IMR-90 (cell line): Measurements from ENCODE around the gene TBC1D16. TPM values are rescaled to one million over a fixed set of nuclear protein-coding genes. Genes with fewer than 3 reads are reported as not detected.
A peak's percentile ranks its signal among the peaks of the same experiment; 100 is the strongest.

Source experiments
- ATAC-seq: fragments of 200-7000 bp; cut with Tn5 transposase; 2 replicates; pipeline ENCODE4 v1.9.1; 2020; ENCODE audit warnings: low read depth, mild to moderate bottlenecking, moderate library complexity
- BruUV-seq: library from RNA; stranded (reverse); fragments of 400-500 nt; replicated peaks from 2 replicates; lab custom pipeline; 2021; lab: Mats Ljungman, UMichigan
- CTCF ChIA-PET: fragments of 300-600 bp; formaldehyde crosslinking; extraction: SDS; loops from one replicate; lab custom pipeline; 2021; ENCODE audit warnings: antibody characterized with exemption; lab: Yijun Ruan, JAX
- POLR2A ChIA-PET: fragments of 300-600 bp; sonication (Branson Sonifier 250); formaldehyde crosslinking; loops from one replicate; lab custom pipeline; 2022; ENCODE audit warnings: antibody characterized with exemption; ENCODE audit not compliant: unreplicated experiment; lab: Charles Lee
- DNase-seq: peaks from one replicate; pipeline ENCODE4 v3.0.0; 2013
- H2AFZ ChIP-seq: replicated peaks from 2 replicates; pipeline ENCODE3; 2013; ENCODE audit warnings: low read length, mild to moderate bottlenecking; ENCODE audit not compliant: poor library complexity
- H2AK5ac ChIP-seq: 2 replicates; pipeline ENCODE4 v1.6.1; 2013; ENCODE audit warnings: low read depth, low read length, inconsistent platforms
- H2AK9ac ChIP-seq: replicated peaks from 2 replicates; pipeline ENCODE3; 2013; ENCODE audit warnings: mild to moderate bottlenecking, low read depth, low read length, moderate library complexity; ENCODE audit not compliant: poor library complexity
- H2BK120ac ChIP-seq: 2 replicates; pipeline ENCODE4 v1.6.1; 2013; ENCODE audit warnings: low read depth, low read length, inconsistent platforms
- H2BK15ac ChIP-seq: 3 replicates; pipeline ENCODE4 v1.6.1; 2013; ENCODE audit warnings: low read depth, low read length, inconsistent platforms
- H2BK20ac ChIP-seq: 2 replicates; pipeline ENCODE4 v1.6.1; 2013; ENCODE audit warnings: low read depth, mild to moderate bottlenecking, inconsistent platforms, low read length, moderate library complexity
- H2BK5ac ChIP-seq: 2 replicates; pipeline ENCODE4 v1.6.1; 2013; ENCODE audit warnings: mild to moderate bottlenecking, low read depth, low read length, inconsistent platforms; ENCODE audit not compliant: poor library complexity, severe bottlenecking
- H3K14ac ChIP-seq: replicated peaks from 2 replicates; pipeline ENCODE4 v1.6.1; 2013; ENCODE audit warnings: low read depth, low read length, inconsistent platforms
- H3K18ac ChIP-seq: 2 replicates; pipeline ENCODE4 v1.6.1; 2013; ENCODE audit warnings: low read depth, low read length, control low read depth
- H3K23ac ChIP-seq: 2 replicates; pipeline ENCODE4 v1.6.1; 2013; ENCODE audit warnings: low read depth, low read length, inconsistent platforms
- H3K27ac ChIP-seq: 2 replicates; pipeline ENCODE4 v1.5.1; 2013; ENCODE audit warnings: mild to moderate bottlenecking, control low read depth, low read length; ENCODE audit not compliant: insufficient read depth
- H3K27me3 ChIP-seq: 2 replicates; pipeline ENCODE4 v1.6.1; 2013; ENCODE audit warnings: low read length; ENCODE audit not compliant: control insufficient read depth, insufficient read depth
- H3K36me3 ChIP-seq: 2 replicates; pipeline ENCODE4 v1.6.1; 2013; ENCODE audit warnings: low read length, mixed read lengths; ENCODE audit not compliant: control insufficient read depth, insufficient read depth
- H3K4ac ChIP-seq: 2 replicates; pipeline ENCODE4 v1.6.1; 2013; ENCODE audit warnings: low read depth, low read length, inconsistent platforms
- H3K4me1 ChIP-seq: 2 replicates; pipeline ENCODE4 v1.6.1; 2013; ENCODE audit warnings: low read length, mixed read lengths; ENCODE audit not compliant: control insufficient read depth, insufficient read depth
- H3K4me2 ChIP-seq: 2 replicates; pipeline ENCODE4 v1.6.1; 2013; ENCODE audit warnings: low read depth, mild to moderate bottlenecking, control low read depth, low read length, moderate library complexity
- H3K4me3 ChIP-seq: 2 replicates; pipeline ENCODE4 v1.5.1; 2013; ENCODE audit warnings: low read depth, mild to moderate bottlenecking, control low read depth, low read length, moderate library complexity; ENCODE audit not compliant: insufficient read depth
- H3K56ac ChIP-seq: 2 replicates; pipeline ENCODE4 v1.6.1; 2013; ENCODE audit warnings: low read length, inconsistent platforms; ENCODE audit not compliant: insufficient read depth; ENCODE audit errors: extremely low read depth
- H3K79me1 ChIP-seq, 2 experiments: 2 replicates each; pipeline ENCODE4 v1.6.1; 2013; ENCODE audit warnings: low read length in 2 of 2, inconsistent platforms in 1 of 2, low read depth in 1 of 2
- H3K9ac ChIP-seq: 2 replicates; pipeline ENCODE4 v1.6.1; 2013; ENCODE audit warnings: low read depth, low read length, control low read depth
- H3K9me1 ChIP-seq: 2 replicates; pipeline ENCODE4 v1.6.1; 2013; ENCODE audit warnings: low read length, inconsistent platforms; ENCODE audit not compliant: insufficient read depth
- H3K9me3 ChIP-seq: 2 replicates; pipeline ENCODE4 v1.6.1; 2013; ENCODE audit warnings: low read length; ENCODE audit not compliant: control insufficient read depth, insufficient read depth
- H4K20me1 ChIP-seq: 2 replicates; pipeline ENCODE4 v1.6.1; 2013; ENCODE audit warnings: low read length, inconsistent platforms; ENCODE audit not compliant: insufficient read depth
- H4K5ac ChIP-seq: 2 replicates; pipeline ENCODE4 v1.6.1; 2013; ENCODE audit warnings: mild to moderate bottlenecking, low read depth, low read length, control low read depth
- H4K8ac ChIP-seq, 2 experiments: 2 replicates each; pipeline ENCODE4 v1.6.1; 2013; ENCODE audit warnings: low read depth in 2 of 2, low read length in 2 of 2, control low read depth in 1 of 2, inconsistent platforms in 1 of 2
- H4K91ac ChIP-seq: 2 replicates; pipeline ENCODE4 v1.6.1; 2013; ENCODE audit warnings: low read depth, low read length, inconsistent platforms; ENCODE audit not compliant: insufficient read depth
- BHLHE40 ChIP-seq: fragments of 150-350 bp; IDR thresholded peaks from 2 replicates; pipeline ENCODE4 v1.6.1; 2016; ENCODE audit warnings: mild to moderate bottlenecking, low read depth, low read length
- CTCF ChIP-seq: conservative IDR thresholded peaks from 2 replicates; pipeline ENCODE4 v1.5.1; 2012; ENCODE audit warnings: mild to moderate bottlenecking, low read depth, low read length, improper control_type of control experiment
- MAZ ChIP-seq: IDR thresholded peaks from 2 replicates; pipeline ENCODE4 v1.6.1; 2012; ENCODE audit warnings: low read depth, mild to moderate bottlenecking, low read length, improper control_type of control experiment, moderate library complexity, borderline replicate concordance
- MXI1 ChIP-seq: IDR thresholded peaks from 2 replicates; pipeline ENCODE4 v1.6.1; 2012; ENCODE audit warnings: low read depth, mild to moderate bottlenecking, low read length, moderate library complexity, borderline replicate concordance
- RCOR1 ChIP-seq: IDR thresholded peaks from 2 replicates; pipeline ENCODE4 v1.6.1; 2012; ENCODE audit warnings: mild to moderate bottlenecking, low read length, improper control_type of control experiment; ENCODE audit not compliant: insufficient replicate concordance
- RFX5 ChIP-seq: IDR thresholded peaks from 2 replicates; pipeline ENCODE4 v1.8.0; 2012; ENCODE audit warnings: low read depth, mild to moderate bottlenecking, low read length, moderate library complexity
- WGBS, 2 experiments: methylation state at CpG; one replicate each; pipeline versions ENCODE4 v1.1.5 to v1.1.7; 2013; ENCODE audit warnings: missing lambda C conversion rate in 2 of 2; ENCODE audit not compliant: insufficient read length in 1 of 2; ENCODE audit errors: extremely low coverage in 2 of 2; 5-methylcytosine and 5-hydroxymethylcytosine counted together
- dilution Hi-C: fragments of 300-500 bp; cut with HindIII; formaldehyde crosslinking; loops from one replicate; pipeline ENCODE4 v1.14.3; 2018; ENCODE audit warnings: low sequenced_read_pairs; ENCODE audit not compliant: unreplicated experiment
- in situ Hi-C: fragments of 300-500 bp; cut with MboI; formaldehyde crosslinking; loops from 3 replicates; pipeline ENCODE4 v1.14.3; 2019; ENCODE audit warnings: low sequenced_read_pairs, inconsistent platforms, mixed read lengths
- intact Hi-C: fragments of 100-400 bp; cut with micrococcal nuclease; formaldehyde crosslinking; loops from 2 replicates; pipeline ENCODE4 v1.10.0; 2022
- polyA plus RNA-seq, 3 experiments: library from polyadenylated mRNA; depleted of rRNA; stranded (reverse); fragments of >200 nt; gene quantifications; 2 replicates each; pipeline ENCODE4 v1.2.3, GENCODE V29; 2012; ENCODE audit warnings: low replicate concordance in 1 of 3
- total RNA-seq: library from RNA; depleted of rRNA; stranded (reverse); fragments of >200 nt; gene quantifications from 2 replicates; pipeline ENCODE4 v1.2.3, GENCODE V29; 2012

The TBC1D16 gene
- total and polyA plus RNA-seq, 2 of the 4 experiments (the other 2 are of a cell fraction) = 10.1 to 16.7 TPM

- POLR2A ChIA-PET = no interaction called here
- H3K27ac ChIP-seq = peak overlapping the region; percentile 2; the same call in 1 of the 2 replicates
Observed at GRCh38 chr17:79951361-79952264, 84.1 kb downstream of the TBC1D16 start.

More at GRCh38 chr17:79951361-79952264, 84.1 kb downstream of the TBC1D16 start:
- in situ Hi-C loops (no loop called here), intact Hi-C loops (no loop called here), dilution Hi-C loops (no loop called here)
- H3K23ac ChIP-seq = no peak overlapping the region
- CTCF ChIA-PET = interaction anchor here (0.7 kb wide), 1 partner anchor 908 kb away, joined by 3 read pairs; no protein-coding TSS in a partner anchor
- H3K9me3 ChIP-seq = no peaks in the 10 kb centered on the region
- H3K18ac ChIP-seq = no peak overlapping the region
- no peak overlapping the region for H2BK15ac ChIP-seq
- H4K8ac ChIP-seq = peak overlapping the region in 1 of 2 experiments; percentile 11; a peak in 1 of 4 replicates
- peak overlapping the region; percentile 52; the same call in 1 of the 2 replicates for H3K14ac ChIP-seq
- DNase-seq (peak; percentile 89), ATAC-seq (peak; percentile 97)
- peak overlapping the region; percentile 1; the same call in 1 of the 2 replicates for H4K91ac ChIP-seq
- no peak overlapping the region for H4K5ac ChIP-seq
- peak overlapping the region; percentile 85 for H2AFZ ChIP-seq
- H2BK120ac ChIP-seq = no peak overlapping the region
- H3K4me1 ChIP-seq = peaks cover 9% of the 10 kb centered on the region
- TF ChIP-seq MAZ (peak; percentile 50; the same call in 1 of the 2 replicates), MXI1 (peak; percentile 91; the same call in 1 of the 2 replicates), RCOR1 (peak; percentile 34), BHLHE40 (no peak), RFX5 (no peak), CTCF (no peak)
- H3K9me1 ChIP-seq = peaks cover 7% of the 10 kb centered on the region; the same call in 1 of the 2 replicates
- no peak overlapping the region for H2AK5ac ChIP-seq
- no peak overlapping the region for H2BK20ac ChIP-seq
- no peak overlapping the region for H3K9ac ChIP-seq
- no peak overlapping the region for H3K56ac ChIP-seq
- H3K4me2 ChIP-seq = no peak overlapping the region; the same call in 1 of the 2 replicates
- peaks cover 24% of the 10 kb centered on the region for H4K20me1 ChIP-seq
- H2BK5ac ChIP-seq = no peak overlapping the region
- peak overlapping the region; percentile 31 for H3K4ac ChIP-seq
- BruUV-seq = no TSS peak
- peaks cover 9 to 17% of the 10 kb centered on the region in 2 experiments; a peak in 2 of 4 replicates for H3K79me1 ChIP-seq
- WGBS, 2 experiments = 41% methylated on average over 6 of the region's 31 CpGs; no CpG with 5 or more reads in 1 of the 2 experiments
- H3K4me3 ChIP-seq = no peak overlapping the region
- peaks cover 26% of the 10 kb centered on the region for H3K36me3 ChIP-seq
- peak overlapping the region; percentile 65 for H2AK9ac ChIP-seq
- no peaks in the 10 kb centered on the region for H3K27me3 ChIP-seq
